Dedifferentiated amniotic fluid mesenchymal stem cell (primary cell): ENCODE data around the gene REPIN1.

Source experiments
- DNase-seq: peaks from one replicate; pipeline ENCODE4 v3.0.0-alpha.2; 2016; ENCODE audit errors: extremely low spot score

REPIN1 gene

DNA sequence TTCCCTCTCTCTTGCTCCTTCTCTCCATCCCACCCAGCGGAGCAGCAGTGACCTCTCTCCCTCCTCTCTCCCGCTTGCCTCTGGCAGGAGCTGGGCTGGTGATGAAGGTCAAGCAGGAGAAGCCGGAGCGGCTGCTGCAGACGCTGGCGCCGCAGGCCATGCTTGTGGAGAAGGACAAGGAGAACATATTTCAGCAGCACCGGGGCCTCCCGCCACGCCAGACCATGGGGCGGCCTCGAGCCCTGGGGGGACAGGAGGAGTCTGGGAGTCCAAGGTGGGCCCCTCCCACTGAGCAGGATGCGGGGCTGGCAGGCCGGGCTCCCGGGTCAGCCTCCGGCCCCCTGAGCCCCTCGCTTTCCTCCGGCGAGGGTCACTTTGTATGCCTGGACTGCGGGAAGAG, 27.8 kb downstream of the REPIN1 start:
- DNase-seq = no peak

DNA sequence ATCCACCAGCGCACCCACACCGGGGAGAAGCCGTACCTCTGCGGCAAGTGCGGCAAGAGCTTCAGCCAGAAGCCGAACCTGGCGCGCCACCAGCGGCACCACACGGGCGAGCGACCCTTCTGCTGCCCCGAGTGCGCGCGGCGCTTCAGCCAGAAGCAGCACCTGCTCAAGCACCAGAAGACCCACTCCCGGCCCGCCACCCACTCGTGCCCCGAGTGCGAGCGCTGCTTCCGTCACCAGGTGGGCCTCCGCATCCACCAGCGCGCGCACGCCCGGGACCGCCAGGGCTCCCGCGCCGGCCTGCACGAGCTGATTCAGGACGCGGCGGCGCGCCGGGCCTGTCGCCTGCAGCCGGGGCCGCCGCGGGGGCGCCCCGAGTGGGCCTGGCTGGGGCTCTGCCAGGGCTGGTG, 28.2 kb downstream of the REPIN1 start:
- DNase-seq = no peak

DNA sequence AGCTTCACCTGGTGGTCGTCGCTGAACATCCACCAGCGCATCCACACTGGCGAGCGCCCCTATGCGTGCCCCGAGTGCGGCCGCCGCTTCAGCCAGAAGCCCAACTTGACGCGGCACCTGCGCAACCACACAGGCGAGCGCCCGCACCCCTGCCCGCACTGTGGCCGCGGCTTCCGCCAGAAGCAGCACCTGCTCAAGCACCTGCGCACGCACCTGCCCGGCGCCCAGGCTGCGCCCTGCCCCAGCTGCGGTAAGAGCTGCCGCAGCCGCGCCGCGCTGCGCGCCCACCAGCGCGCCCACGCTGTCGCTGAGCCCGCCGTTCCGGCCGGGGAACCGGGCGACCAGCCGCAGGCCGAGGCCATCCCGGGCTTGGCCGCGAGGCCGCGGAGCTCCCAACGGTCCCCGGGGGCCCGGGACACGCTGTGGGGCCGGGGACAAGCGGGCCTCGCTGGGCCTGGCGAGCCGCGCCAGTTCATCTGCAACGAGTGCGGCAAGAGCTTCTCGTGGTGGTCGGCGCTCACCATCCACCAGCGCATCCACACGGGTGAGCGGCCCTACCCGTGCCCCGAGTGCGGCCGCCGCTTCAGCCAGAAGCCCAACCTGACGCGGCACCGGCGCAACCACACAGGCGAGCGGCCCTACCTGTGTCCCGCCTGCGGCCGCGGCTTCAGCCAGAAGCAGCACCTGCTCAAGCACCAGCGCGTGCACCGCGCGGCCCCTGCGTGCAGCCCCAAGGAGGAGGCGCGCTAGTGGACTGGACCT, 28.9 kb downstream of the REPIN1 start:
- no peak for DNase-seq

DNA sequence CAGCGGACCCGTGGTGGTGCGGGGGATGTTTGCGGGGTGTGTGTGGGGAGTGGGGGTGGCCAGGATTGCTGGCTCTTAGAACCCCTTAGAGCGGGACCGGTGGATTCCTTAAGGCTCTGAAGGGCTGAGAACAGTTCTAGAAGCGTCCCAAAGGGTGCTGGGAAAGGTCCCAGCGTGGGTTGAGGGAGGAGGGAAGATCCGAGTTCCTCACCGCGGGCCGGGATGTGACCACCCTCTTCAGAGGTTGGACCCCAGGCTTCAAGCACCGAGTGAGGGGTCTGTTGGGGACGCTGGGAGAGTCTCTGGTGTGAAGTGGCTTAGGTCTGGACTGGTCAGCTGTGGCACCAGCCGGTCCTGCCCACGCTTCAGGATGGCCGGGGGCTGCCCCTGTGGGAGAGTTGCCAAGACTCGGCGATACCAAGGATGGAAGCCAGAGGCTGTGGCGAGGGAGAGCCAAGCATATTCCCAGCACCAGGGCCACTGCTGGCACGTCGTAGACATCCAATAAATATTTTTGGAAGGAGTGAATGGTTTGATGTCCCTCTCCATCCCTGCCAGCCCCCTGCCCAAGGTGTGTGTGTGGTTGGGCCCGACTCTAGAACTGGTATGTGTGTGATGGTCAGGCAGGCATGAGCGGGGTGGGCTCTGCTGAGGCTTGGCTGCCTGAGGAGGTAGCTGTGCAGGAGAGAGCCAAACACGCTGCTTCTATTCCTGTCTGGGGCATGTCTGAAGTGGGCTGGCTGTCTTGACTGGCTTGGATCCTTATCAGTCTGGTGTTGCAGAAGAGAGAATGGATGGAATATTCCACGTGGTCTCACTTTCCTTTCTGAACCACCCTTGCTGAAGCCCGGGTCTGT, 29.7 kb downstream of the REPIN1 start:
- DNase-seq = no peak

DNA sequence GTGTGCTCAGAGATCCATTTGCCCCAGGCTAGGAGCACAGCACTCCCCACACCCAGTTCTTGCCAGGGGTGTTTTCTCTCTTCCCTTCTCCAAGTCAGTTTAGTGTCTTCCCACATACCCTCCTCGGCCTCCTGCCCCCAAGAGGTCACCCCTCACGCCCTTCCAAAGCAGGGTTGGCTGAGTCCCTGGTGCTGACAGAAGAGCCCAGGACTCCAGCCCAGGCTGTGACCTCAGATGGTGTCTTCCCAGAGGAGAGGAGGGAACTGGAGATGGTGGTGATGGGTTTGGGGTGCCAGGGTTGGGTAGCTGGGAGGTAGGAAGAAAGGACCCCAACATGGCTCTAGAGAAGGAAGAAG, 30.3 kb downstream of the REPIN1 start:
- DNase-seq = no peak

DNA sequence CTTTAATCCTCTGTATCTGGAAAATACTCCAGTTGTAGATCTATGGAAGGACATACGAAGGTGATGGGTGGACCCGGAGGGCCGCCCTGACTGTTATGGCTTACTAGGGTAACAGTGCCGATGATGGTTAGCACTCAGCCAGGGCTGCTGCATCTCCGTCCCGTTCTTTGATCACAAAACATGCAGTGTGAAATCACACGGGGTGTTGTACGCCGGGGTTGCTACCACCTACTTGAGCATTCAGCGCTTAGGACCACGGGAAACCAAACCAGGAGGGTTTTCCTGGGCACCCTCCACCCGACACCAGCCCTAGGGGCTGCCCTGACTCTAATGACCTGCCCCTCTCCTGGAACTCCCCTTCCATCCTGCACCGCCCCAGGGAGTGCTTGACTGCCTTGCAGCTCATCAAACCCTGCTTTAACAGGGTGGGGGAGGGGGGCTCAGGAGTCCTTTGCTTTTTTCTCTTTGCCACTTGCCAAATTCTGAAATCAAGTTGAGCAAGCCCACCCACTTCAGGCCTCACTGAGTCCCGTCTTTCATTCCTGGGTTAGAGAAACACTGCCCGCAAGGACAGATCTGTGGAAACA, 30.9 kb downstream of the REPIN1 start:
- DNase-seq = no peak

DNA sequence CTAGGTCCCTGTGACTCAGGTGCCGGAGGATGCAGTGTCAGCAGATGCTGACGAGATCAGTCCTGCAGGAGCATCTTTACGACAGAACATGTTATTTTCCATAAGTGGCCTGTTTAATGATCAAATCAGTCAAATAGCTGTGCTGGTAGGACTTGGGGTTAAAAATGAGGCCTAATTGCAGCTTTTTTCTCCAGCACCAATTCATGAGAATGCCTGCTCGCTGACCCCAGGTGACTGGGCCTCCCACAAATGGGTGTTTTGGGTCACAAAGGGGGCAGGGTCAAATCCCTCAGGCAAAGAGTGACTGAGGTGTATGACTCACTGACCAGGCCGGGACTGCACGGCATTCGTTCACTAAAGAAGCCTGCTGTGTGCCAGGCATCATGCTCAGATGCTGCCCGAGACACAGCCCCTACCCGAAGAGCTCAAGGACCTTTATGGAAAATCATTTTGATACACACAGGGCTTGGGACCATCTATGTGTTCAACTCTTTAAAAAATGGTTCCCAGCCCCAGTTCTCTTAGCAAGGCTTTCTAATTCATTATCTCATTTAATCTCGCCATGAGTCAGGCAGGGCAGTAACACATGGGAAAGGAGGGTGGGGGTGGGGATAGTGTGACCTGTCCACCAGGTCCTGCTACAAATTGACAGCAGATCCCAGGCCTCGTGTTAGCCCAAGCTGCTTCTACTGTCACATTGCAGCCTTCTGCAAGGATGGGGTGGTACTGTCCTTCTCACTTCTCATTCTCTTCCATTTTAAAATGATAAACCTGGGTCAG, 31.6 kb downstream of the REPIN1 start:
- DNase-seq = no peak

DNA sequence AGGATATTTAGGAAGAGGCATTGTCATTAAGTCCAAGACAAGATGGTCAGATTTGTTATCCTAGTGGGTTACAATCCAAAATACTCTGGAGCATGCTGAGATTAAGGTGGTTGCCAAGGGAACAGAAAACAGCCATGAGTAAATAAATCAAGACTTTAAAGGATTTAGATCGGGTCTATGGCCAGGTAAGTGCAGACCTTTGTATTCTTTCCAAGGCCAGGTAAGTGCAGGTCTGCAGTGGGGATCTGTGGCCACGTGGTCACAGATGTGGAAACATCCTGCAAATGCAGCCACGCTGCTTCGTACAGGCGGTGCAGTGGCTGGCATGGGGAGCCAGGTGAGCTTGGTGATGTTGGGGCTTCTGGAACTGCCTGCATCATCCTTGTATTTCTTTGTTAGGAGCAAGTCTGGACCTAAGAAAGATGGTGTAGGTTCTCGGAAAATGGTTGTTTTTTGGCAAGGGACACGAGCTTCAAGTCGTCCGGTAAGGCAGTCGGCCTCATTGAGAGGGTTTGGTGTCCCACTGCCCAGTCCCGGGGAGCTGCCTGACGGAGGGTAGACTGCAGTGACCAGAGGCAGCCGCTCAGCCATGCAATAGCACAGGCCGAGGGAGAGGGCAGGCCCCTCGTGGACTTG, 32.3 kb downstream of the REPIN1 start:
- no peak for DNase-seq

DNA sequence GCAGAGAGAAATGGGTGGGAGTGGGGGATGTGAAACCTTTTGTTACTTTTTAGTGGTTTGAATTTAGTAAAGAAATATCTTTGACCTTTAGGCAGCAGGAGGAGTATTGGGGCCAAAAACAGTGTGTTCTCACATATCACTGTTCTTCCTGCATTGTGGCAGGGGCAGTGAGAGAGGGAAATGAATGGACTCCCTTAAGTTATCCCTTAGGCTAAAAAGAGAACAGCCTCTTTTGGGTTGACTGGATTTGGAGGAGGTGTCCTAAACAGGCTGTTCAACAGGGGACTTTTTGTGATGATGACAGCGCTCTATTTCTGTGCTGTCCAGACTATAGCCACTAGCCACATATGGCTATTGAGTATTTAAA, 32.8 kb downstream of the REPIN1 start:
- DNase-seq = no peak

DNA sequence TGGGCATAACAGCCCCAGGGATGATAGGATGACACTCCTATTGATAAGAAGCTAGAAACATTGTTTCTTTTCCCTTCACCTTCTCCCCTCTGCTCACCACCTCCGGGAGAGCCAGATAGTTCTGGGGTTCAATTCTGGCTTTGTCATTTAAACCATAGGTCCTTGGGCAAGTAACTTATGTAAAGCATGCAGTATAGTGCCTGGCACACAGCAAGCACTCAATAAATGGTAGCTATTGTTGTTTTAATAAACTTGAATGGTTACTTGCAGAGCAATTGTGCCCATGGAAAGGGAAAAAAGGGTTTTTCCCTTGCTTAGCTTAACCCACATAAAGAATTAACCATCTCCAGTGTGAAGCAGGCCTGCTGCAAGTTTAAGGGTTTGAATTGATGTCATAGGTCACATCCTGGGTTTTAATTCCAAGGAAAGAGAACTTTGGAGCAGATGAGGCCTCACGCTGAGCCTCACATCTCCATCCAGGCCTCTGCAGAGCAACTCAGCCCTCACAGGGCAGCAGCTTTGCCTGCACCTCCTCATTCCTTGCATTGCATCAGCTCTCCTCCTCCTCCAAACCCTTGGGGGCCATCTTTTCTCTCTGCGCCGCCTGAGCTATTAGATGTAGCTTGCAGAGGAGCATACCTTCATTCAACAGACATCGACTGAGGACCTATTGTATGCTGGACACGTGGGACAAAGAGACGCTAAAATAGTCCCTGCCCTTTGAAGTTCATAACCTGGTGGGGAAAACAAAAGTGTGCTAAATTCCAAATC, 33.4 kb downstream of the REPIN1 start:
- no peak for DNase-seq

DNA sequence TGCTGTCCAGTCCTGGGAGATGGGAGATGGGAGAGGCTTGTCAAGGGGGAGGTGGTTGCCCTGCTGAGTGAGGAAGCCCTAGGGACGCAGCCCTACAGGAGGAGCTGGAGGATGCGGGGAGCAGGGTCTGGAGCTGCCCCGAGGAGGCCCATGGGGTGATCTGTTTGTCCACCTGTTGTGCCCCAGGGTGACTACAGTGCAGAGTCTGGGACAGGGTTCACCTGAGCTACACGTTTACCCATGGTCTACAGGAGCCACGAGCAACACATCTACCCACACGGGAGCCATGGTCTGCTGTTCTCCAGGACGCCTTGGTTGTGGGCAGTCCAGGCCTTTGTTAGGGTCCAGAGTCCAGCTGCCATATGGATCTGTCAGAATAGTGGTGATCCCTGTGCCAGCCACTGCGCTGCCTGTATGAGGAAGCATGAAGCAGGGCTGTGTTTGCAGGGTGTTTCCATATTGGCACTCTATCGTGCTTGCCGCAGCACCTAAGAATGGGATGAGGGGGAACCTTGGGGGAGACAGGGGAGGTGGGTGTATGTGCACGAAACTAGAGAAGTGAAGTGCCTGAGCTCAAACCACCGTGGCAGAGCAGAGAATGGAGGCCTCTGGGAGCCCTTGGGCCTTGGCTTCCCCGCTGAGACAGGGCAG, 34.2 kb downstream of the REPIN1 start:
- DNase-seq = no peak

DNA sequence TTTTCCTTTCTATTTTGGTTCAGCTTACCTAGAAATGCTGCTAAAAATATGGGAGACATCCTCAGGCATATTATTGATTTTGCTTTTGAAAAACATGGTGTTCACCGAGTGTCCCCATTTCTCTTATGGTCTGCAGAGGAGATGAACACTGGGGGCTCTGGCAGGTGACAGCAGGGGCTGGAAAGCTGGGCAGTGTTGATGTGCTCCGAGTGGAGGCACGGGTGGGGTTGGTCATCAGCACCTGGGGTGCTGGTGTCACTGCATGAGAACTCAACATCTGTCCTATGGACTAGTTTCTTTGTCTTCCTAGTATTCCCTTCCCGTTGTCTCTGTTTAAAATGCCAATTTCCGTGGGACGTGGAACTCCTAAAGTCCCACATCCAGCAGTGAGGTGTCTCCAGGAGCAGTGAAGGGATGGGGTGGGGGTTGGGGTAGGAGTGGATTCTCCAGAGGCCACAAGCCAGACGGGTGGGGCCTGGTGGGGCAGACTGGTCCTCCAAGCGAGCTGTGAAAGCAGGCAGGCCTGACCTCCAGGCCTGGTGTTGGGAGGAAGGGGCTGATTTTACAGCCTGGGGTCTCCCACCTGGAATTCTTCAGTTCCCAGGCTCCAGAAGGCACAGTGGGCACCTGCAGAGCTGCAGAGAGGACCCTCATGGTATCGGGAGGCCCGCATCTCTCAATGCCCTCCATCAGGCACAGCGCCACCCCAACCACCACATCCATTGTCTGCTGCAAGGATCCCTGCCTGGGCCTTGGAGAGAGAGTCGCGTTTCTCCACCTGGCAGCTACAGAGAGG, 35.0 kb downstream of the REPIN1 start:
- no peak for DNase-seq

DNA sequence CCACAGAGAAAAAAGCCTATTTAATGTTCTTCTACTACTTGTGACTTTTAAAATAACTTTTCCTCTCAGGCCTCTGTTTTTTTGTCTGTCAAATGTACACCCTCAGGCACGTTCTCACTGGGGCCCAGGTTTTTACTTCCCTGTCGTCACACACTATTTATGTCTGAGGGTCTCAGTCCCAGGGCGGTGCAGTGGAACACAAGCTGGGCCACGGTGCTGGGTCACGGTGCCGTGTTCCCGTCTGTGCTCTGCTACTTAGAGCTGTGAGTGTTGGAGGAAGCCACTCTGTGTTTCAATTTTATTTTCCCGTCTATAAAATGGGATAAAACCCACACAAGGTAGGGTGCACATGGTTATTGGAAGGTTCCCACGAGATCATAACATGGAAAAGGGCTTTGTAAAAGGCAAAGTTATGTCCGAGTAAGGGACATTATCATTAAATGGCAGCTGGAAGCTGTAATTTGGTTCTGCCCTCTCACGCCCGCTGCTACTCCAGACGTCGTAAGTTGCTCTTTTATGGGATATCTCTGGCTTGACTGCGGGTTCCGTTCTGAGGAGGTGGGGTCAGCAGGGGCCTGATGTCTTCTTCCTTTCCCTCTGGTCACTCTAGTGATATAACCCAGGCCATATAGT, 35.7 kb downstream of the REPIN1 start:
- no peak for DNase-seq

DNA sequence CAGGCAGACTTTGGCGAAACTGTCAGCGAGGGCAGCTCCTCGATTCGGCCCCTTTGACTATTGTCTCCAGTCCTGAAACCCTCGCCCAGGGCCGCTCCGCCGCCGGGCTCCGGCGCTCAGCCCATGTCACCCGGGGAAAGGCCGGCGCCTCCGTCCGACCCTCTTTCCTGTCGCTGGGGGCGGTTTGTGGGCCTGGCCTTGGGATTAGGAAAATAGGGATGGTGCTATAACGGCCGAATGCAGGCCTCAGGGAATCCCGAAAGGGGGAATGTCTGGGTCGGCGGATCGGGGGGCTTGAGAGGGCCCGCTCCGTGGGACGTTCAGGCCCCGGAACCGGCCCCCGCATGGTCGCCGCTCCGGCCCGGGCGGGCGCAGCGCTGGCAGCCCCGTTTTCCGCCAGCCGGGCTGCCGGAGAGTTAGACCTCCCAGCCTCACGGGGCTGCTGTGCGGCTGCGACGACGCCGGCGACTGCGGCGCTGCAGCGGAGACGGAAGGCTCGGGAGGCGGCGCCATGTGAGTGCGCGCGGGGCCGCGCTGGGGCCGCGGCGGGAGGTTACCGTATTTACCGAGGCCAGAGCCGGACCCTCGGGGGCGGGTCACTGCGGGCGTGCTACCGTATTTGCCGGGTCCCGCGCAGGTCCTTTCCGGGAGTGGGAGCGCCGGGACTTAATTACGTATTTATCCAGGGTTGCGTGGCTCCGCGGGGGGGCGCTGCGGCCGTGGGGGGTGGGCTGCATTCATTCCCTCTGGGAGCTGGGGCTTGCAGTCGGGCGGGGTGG, 36.4 kb downstream of the REPIN1 start:
- peak; percentile 78 for DNase-seq

DNA sequence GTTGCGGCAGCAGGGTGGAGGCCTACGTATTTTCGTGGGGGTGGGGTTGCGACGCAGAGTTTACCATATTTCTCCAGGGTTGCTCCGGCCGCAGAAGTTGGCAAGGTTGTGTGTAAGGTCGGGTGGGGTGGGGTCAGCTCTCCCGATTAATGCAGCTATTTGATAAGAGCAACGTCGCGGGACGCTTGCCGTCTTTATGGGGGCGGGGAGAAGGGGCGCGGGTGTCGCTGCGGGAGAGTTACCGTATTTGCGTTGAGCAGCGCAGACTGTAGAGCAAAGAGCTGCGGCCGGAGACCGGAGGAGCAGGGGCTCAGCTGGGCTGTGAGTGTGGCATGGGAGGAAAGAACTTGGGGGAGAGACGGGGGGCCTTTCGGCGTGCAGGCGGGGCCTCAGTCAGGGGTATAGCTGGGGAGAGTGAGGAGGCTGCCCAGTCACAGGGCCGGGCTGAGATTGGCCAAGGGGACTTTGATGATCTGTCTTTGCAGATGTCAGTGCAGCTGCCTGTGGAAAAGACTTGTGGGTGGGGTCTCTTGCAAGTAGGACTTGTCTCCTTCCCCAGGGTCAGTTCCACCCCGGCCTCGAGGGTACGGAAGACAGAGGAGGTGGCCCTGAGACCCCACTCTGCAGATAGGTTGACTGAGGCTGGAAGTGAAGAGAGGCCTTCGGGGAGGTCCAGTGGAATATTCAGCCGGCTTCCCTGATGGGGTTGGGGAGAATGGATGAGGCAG, 37.1 kb downstream of the REPIN1 start:
- peak; percentile 22 for DNase-seq

DNA sequence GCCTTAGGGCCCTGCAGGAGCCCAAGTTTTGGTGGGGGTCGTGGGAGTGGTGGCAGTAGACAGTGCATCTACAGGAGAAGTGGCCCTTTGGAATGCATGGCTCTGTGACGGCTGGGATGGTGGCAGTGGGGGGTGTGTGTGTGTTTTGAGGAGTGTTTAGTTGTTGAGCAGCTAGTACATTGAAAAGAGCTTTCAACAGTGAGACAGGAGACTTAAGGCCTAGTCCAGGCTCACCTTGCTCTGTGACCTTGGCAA, 37.6 kb downstream of the REPIN1 start:
- DNase-seq = no peak

DNA sequence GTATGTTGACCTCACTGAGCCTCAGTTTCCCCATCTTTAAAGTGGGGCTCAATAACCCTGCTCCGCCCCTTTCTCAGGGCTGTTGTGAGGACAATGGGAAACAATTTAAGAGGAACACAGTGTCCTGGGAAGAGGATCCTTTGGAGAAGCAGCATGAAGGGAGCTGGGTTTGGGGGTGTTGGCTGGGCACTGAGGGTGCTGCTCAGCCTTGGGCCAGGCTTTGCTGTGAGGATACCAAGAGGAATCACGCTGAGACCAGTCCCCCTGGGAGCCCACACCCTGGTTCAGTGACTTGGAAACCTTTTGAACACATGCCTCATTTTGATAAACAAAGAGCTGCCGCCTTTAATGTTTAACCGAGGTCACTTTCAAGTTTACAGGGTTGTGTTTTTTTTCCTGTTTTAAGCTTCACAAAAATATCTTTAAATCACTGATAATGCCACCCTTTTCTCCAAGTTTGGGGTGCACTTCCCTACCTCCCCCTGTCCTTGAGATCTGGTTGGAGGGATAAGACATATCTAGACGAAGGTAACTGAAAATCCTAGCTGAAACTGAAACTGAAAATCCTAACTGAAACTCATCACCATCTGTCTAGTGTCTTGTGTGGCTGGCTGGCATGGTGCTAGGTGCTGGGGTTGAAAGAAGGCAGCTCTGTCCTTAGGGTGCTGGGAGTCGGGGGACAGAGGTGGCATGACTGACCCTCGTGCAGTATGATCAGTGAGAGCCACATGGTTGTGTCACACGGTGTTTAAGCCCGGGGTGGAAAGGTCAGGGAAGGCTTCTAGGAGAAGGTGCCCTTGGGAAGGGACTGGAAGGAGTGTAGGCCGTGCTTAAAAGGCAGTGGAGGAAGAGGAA, 38.2 kb downstream of the REPIN1 start:
- no peak for DNase-seq
